HEK293T (cell line): ENCODE results near the gene OR5F1.

Experiments used
- CTCF ChIA-PET: fragments of 350-600 bp; formaldehyde crosslinking; extraction: SDS; loops from one replicate; lab custom pipeline; 2021; ENCODE audit warnings: antibody characterized with exemption, inconsistent platforms; lab: Yijun Ruan, JAX
- POLR2A ChIA-PET: fragments of 350-600 bp; formaldehyde crosslinking; extraction: SDS; loops from one replicate; lab custom pipeline; 2020; ENCODE audit warnings: antibody characterized with exemption, inconsistent platforms; lab: Yijun Ruan, JAX
- DNase-seq: peaks from one replicate; pipeline ENCODE4 v3.0.0; 2012; ENCODE audit warnings: mixed read lengths; ENCODE audit errors: extremely low spot score
- ARNT ChIP-seq: fragments of 450-650 bp; IDR thresholded peaks from 2 replicates; pipeline ENCODE4 v1.6.1; 2017; ENCODE audit warnings: mild to moderate bottlenecking
- BHLHE40 ChIP-seq: fragments of 450-650 bp; IDR thresholded peaks from 2 replicates; pipeline ENCODE4 v1.6.1; 2016; ENCODE audit warnings: mild to moderate bottlenecking, moderate library complexity, borderline replicate concordance
- CTBP1 ChIP-seq: fragments of 450-650 bp; IDR thresholded peaks from 2 replicates; pipeline ENCODE4 v1.6.1; 2016; ENCODE audit warnings: borderline replicate concordance
- ELF4 ChIP-seq: fragments of 450-650 bp; IDR thresholded peaks from 2 replicates; pipeline ENCODE4 v1.6.1; 2017; ENCODE audit warnings: antibody characterized with exemption
- FOXA1 ChIP-seq: fragments of 450-650 bp; IDR thresholded peaks from 2 replicates; pipeline ENCODE4 v1.6.1; 2016; ENCODE audit warnings: mild to moderate bottlenecking
- FOXK2 ChIP-seq: fragments of 450-650 bp; IDR thresholded peaks from 2 replicates; pipeline ENCODE4 v1.6.1; 2016; ENCODE audit warnings: mild to moderate bottlenecking
- FOXM1 ChIP-seq: fragments of 450-650 bp; IDR thresholded peaks from 2 replicates; pipeline ENCODE4 v1.6.1; 2017; ENCODE audit warnings: mild to moderate bottlenecking, borderline replicate concordance
- HDGF ChIP-seq: fragments of 450-650 bp; IDR thresholded peaks from 2 replicates; pipeline ENCODE4 v1.6.1; 2017; ENCODE audit warnings: antibody characterized with exemption, borderline replicate concordance
- L3MBTL2 ChIP-seq: fragments of 450-650 bp; conservative IDR thresholded peaks from 2 replicates; pipeline ENCODE4 v1.6.1; 2016; ENCODE audit warnings: mild to moderate bottlenecking
- LEF1 ChIP-seq: fragments of 450-650 bp; IDR thresholded peaks from 2 replicates; pipeline ENCODE4 v1.6.1; 2017; ENCODE audit warnings: mild to moderate bottlenecking, borderline replicate concordance
- NFRKB ChIP-seq: fragments of 450-650 bp; IDR thresholded peaks from 2 replicates; pipeline ENCODE4 v1.6.1; 2016; ENCODE audit warnings: mild to moderate bottlenecking, moderate library complexity
- PKNOX1 ChIP-seq: fragments of 450-650 bp; IDR thresholded peaks from 2 replicates; pipeline ENCODE4 v1.6.1; 2016
- SP1 ChIP-seq: fragments of 450-650 bp; IDR thresholded peaks from 2 replicates; pipeline ENCODE4 v1.6.1; 2017
- SUZ12 ChIP-seq: fragments of 450-650 bp; IDR thresholded peaks from 2 replicates; pipeline ENCODE4 v1.6.1; 2016; ENCODE audit warnings: mild to moderate bottlenecking
- TARDBP ChIP-seq: fragments of 450-650 bp; IDR thresholded peaks from 2 replicates; pipeline ENCODE4 v1.6.1; 2016
- ZNF384 ChIP-seq: fragments of 450-650 bp; IDR thresholded peaks from 2 replicates; pipeline ENCODE4 v1.6.1; 2016

The OR5F1 gene

GRCh38 chr11:55967914-55968313, 26.5 kb downstream of the OR5F1 start:
- CTCF ChIA-PET = no interaction called here
- POLR2A ChIA-PET = no interaction called here
- no peak for DNase-seq
- no peak for TF ChIP-seq PKNOX1
- no peak for TF ChIP-seq L3MBTL2
- no peak for TF ChIP-seq TARDBP
- TF ChIP-seq FOXM1 = no peak
- TF ChIP-seq NFRKB = no peak
- TF ChIP-seq FOXA1 = no peak
- TF ChIP-seq ARNT = no peak
- no peak for TF ChIP-seq CTBP1
- no peak for TF ChIP-seq ELF4
- no peak for TF ChIP-seq LEF1
- no peak for TF ChIP-seq FOXK2
- no peak for TF ChIP-seq ZNF384
- no peak for TF ChIP-seq SP1
- TF ChIP-seq SUZ12 = no peak
- TF ChIP-seq HDGF = no peak

- no peak for DNase-seq
- ChIA-PET POLR2A (no interaction called here), CTCF (no interaction called here)
- TF ChIP-seq LEF1 (no peak), HDGF (no peak), PKNOX1 (no peak), L3MBTL2 (no peak), TARDBP (no peak), ZNF384 (no peak), NFRKB (no peak), FOXK2 (no peak), CTBP1 (no peak), FOXM1 (no peak), BHLHE40 (no peak), FOXA1 (no peak), SP1 (no peak), ELF4 (no peak), SUZ12 (no peak), ARNT (no peak)
Observed at GRCh38 chr11:55966391-55966790, 28.0 kb downstream of the OR5F1 start.

- POLR2A ChIA-PET = no interaction called here
Observed at GRCh38 chr11:55956521-55956920, 37.9 kb downstream of the OR5F1 start.

GRCh38 chr11:55949330-55949729, 45.1 kb downstream of the OR5F1 start:
- ChIA-PET CTCF (no interaction called here), POLR2A (no interaction called here)
- no peak for DNase-seq
- TF ChIP-seq CTBP1 = no peak
- no peak for TF ChIP-seq SUZ12

More at GRCh38 chr11:55956521-55956920, 37.9 kb downstream of the OR5F1 start:
- TF ChIP-seq FOXM1 (no peak), LEF1 (no peak), FOXK2 (no peak), CTBP1 (no peak), FOXA1 (no peak), ARNT (no peak), TARDBP (no peak), SP1 (no peak), NFRKB (no peak), BHLHE40 (no peak), HDGF (no peak), PKNOX1 (no peak), ZNF384 (no peak), SUZ12 (no peak), L3MBTL2 (no peak), ELF4 (no peak)
- CTCF ChIA-PET = no interaction called here
- DNase-seq = no peak
